H1 (cell line): ENCODE data around the gene MKNK2. TPM values are rescaled to one million over a fixed set of nuclear protein-coding genes. Genes with fewer than 3 reads are reported as not detected.

Experiments used
- CTCF ChIA-PET: fragments of 300-600 bp; sonication (Branson Sonifier 250); formaldehyde crosslinking; loops from one replicate; lab custom pipeline; 2021; ENCODE audit not compliant: partially characterized antibody; lab: Charles Lee
- POLR2A ChIA-PET: fragments of 300-600 bp; sonication (Branson Sonifier 250); formaldehyde crosslinking; loops from one replicate; lab custom pipeline; 2021; ENCODE audit warnings: inconsistent platforms; ENCODE audit not compliant: partially characterized antibody; lab: Charles Lee
- DNase-seq, 2 experiments: peaks; one replicate each; pipeline versions ENCODE4 v3.0.0 to v3.0.0-alpha.2; 2010 to 2022; ENCODE audit warnings: low spot score in 2 of 2, low read depth in 1 of 2, mixed read lengths in 1 of 2
- FAIRE-seq: peaks from 2 replicates; lab custom pipeline; 2011; peaks lifted over from hg19 to GRCh38; lab: Jason Lieb, UNC
- H2AFZ ChIP-seq: 2 replicates; pipeline ENCODE4 v1.8.1; 2012; ENCODE audit warnings: low read length, inconsistent platforms
- H2AK5ac ChIP-seq: 2 replicates; pipeline ENCODE4 v1.6.1; 2013; ENCODE audit warnings: low read depth, low read length
- H2BK120ac ChIP-seq: replicated peaks from 2 replicates; pipeline ENCODE3; 2013; ENCODE audit warnings: low read depth, low read length, inconsistent platforms
- H2BK12ac ChIP-seq: 2 replicates; pipeline ENCODE4 v1.6.1; 2013; ENCODE audit warnings: low read depth, low read length
- H2BK15ac ChIP-seq: 2 replicates; pipeline ENCODE4 v1.6.1; 2013; ENCODE audit warnings: low read length
- H2BK20ac ChIP-seq: 2 replicates; pipeline ENCODE4 v1.6.1; 2013; ENCODE audit warnings: low read length
- H2BK5ac ChIP-seq: 2 replicates; pipeline ENCODE4 v1.6.1; 2013; ENCODE audit warnings: low read depth, low read length
- H3K14ac ChIP-seq: 2 replicates; pipeline ENCODE4 v1.6.1; 2013; ENCODE audit warnings: inconsistent platforms; ENCODE audit not compliant: insufficient read length
- H3K18ac ChIP-seq: 2 replicates; pipeline ENCODE4 v1.6.1; 2013; ENCODE audit warnings: low read length; ENCODE audit errors: extremely low read depth
- H3K23ac ChIP-seq: 2 replicates; pipeline ENCODE4 v1.6.1; 2013; ENCODE audit warnings: inconsistent platforms; ENCODE audit not compliant: insufficient read length
- H3K23me2 ChIP-seq: 2 replicates; pipeline ENCODE4 v1.6.1; 2013; ENCODE audit warnings: low read depth, low read length
- H3K27ac ChIP-seq: 2 replicates; pipeline ENCODE4 v1.6.1; 2011; ENCODE audit warnings: low read depth, low read length, inconsistent platforms
- H3K27me3 ChIP-seq, 4 experiments: replicated peaks in 1 of 4; 1 replicate in 1 of 4; 2 replicates in 3 of 4; pipeline versions ENCODE4 v1.6.1 to v1.8.1; 2011 to 2013; ENCODE audit warnings: low read length in 3 of 4, mild to moderate bottlenecking in 3 of 4, inconsistent platforms in 2 of 4, mixed read lengths in 2 of 4, moderate library complexity in 1 of 4; ENCODE audit not compliant: control insufficient read depth in 3 of 4, insufficient read depth in 3 of 4; ENCODE audit errors: extremely low read depth in 1 of 4
- H3K36me3 ChIP-seq, 4 experiments: 2 replicates each; pipeline versions ENCODE4 v1.6.1 to v1.8.1; 2011 to 2013; ENCODE audit warnings: mild to moderate bottlenecking in 4 of 4, low read length in 3 of 4, moderate library complexity in 2 of 4, control low read depth in 1 of 4, inconsistent platforms in 1 of 4; ENCODE audit not compliant: insufficient read depth in 4 of 4, control insufficient read depth in 2 of 4
- H3K4ac ChIP-seq: replicated peaks from 2 replicates; pipeline ENCODE3; 2013; ENCODE audit warnings: low read length, low read depth, mixed read lengths, inconsistent platforms; ENCODE audit not compliant: insufficient read length
- H3K4me1 ChIP-seq, 4 experiments: replicated peaks in 1 of 4; 1 replicate in 1 of 4; 2 replicates in 3 of 4; pipeline versions ENCODE4 v1.6.1 to v1.8.1; 2011 to 2013; ENCODE audit warnings: low read length in 3 of 4, inconsistent platforms in 2 of 4, mixed read lengths in 1 of 4; ENCODE audit not compliant: insufficient read depth in 4 of 4, control insufficient read depth in 3 of 4
- H3K4me2 ChIP-seq, 2 experiments: 2 replicates each; pipeline versions ENCODE4 v1.6.1 to v1.8.1; 2011 to 2013; ENCODE audit warnings: low read depth in 2 of 2, low read length in 2 of 2, control low read depth in 1 of 2, inconsistent platforms in 1 of 2, mild to moderate bottlenecking in 1 of 2; ENCODE audit not compliant: insufficient read depth in 1 of 2
- H3K4me3 ChIP-seq, 4 experiments: fragments of 200-600, 300-600 bp in 1 of 4; sonication (generic), shearing (Covaris generic), sonication (Bioruptor Twin) in 1 of 4; 2 replicates each; pipeline versions ENCODE4 v1.5.1 to v1.8.1; 2011 to 2016; ENCODE audit warnings: low read length in 4 of 4, low read depth in 3 of 4, control low read depth in 2 of 4, inconsistent platforms in 2 of 4, mild to moderate bottlenecking in 2 of 4, mixed read lengths in 1 of 4, moderate library complexity in 1 of 4; ENCODE audit not compliant: insufficient read depth in 2 of 4; ENCODE audit errors: extremely low read depth in 1 of 4
- H3K56ac ChIP-seq: replicated peaks from 2 replicates; pipeline ENCODE3; 2013; ENCODE audit warnings: low read depth, mild to moderate bottlenecking, mixed read lengths, low read length, inconsistent platforms; ENCODE audit not compliant: insufficient read length
- H3K79me1 ChIP-seq: 2 replicates; pipeline ENCODE4 v1.6.1; 2013; ENCODE audit warnings: low read depth, low read length, control low read depth
- H3K79me2 ChIP-seq, 2 experiments: 2 replicates each; pipeline versions ENCODE4 v1.6.1 to v1.8.1; 2012 to 2013; ENCODE audit warnings: low read length in 2 of 2, mild to moderate bottlenecking in 2 of 2, inconsistent platforms in 1 of 2; ENCODE audit not compliant: insufficient read depth in 2 of 2, control insufficient read depth in 1 of 2
- H3K9ac ChIP-seq, 4 experiments: replicated peaks in 1 of 4; 1 replicate in 1 of 4; 2 replicates in 3 of 4; pipeline versions ENCODE4 v1.6.1 to v1.8.1; 2011 to 2013; ENCODE audit warnings: low read depth in 3 of 4, low read length in 3 of 4, control low read depth in 2 of 4, mild to moderate bottlenecking in 2 of 4, moderate library complexity in 2 of 4, inconsistent platforms in 1 of 4; ENCODE audit errors: extremely low read depth in 1 of 4
- H3K9me3 ChIP-seq, 2 experiments: 2 replicates each; pipeline versions ENCODE4 v1.6.1 to v1.8.1; 2012 to 2013; ENCODE audit warnings: mild to moderate bottlenecking in 2 of 2, moderate library complexity in 2 of 2, control low read depth in 1 of 2, inconsistent platforms in 1 of 2, low read depth in 1 of 2, low read length in 1 of 2, mixed read lengths in 1 of 2; ENCODE audit not compliant: insufficient read depth in 2 of 2
- H4K20me1 ChIP-seq, 2 experiments: replicated peaks in 1 of 2; 2 replicates each; pipeline versions ENCODE3 to v1.8.1; 2011 to 2013; ENCODE audit warnings: inconsistent platforms in 2 of 2, low read length in 2 of 2, mild to moderate bottlenecking in 1 of 2; ENCODE audit not compliant: insufficient read depth in 2 of 2, control insufficient read depth in 1 of 2
- H4K5ac ChIP-seq: 2 replicates; pipeline ENCODE4 v1.6.1; 2013; ENCODE audit warnings: low read length, low read depth, mixed read lengths, inconsistent platforms; ENCODE audit not compliant: insufficient read length
- H4K8ac ChIP-seq: 2 replicates; pipeline ENCODE4 v1.8.0; 2013; ENCODE audit warnings: mild to moderate bottlenecking, moderate library complexity, low read length, inconsistent platforms; ENCODE audit not compliant: insufficient read depth; ENCODE audit errors: extremely low read depth
- H4K91ac ChIP-seq: replicated peaks from 2 replicates; pipeline ENCODE3; 2013; ENCODE audit warnings: low read length, mixed read lengths, inconsistent platforms; ENCODE audit not compliant: insufficient read length
- ATF2 ChIP-seq: IDR thresholded peaks from 2 replicates; pipeline ENCODE4 v1.6.1; 2012; ENCODE audit warnings: low read length, inconsistent platforms
- KDM1A ChIP-seq: fragments of 200-600, 300-600 bp; sonication (generic); IDR thresholded peaks from 2 replicates; pipeline ENCODE4 v1.7.1; 2016; ENCODE audit warnings: mild to moderate bottlenecking, low read length, borderline replicate concordance
- WGBS, 2 experiments: shearing (Covaris generic) in 1 of 2; methylation state at CpG; one replicate each; pipeline versions ENCODE4 v1.1.6 to v1.1.7; 2013 to 2015; ENCODE audit warnings: low lambda C conversion rate in 2 of 2, mixed read lengths in 2 of 2, inconsistent platforms in 1 of 2, low coverage in 1 of 2, missing lambda C conversion rate in 1 of 2; ENCODE audit not compliant: insufficient replicate concordance in 2 of 2, insufficient coverage in 1 of 2, insufficient read length in 1 of 2; ENCODE audit errors: extremely low coverage in 1 of 2, missing lambda C conversion rate in 1 of 2; 5-methylcytosine and 5-hydroxymethylcytosine counted together
- polyA plus RNA-seq, 7 experiments: library from polyadenylated mRNA; depleted of rRNA in 3 of 7; stranded (reverse) in 5 of 7; unstranded in 2 of 7; fragments of >200 nt in 5 of 7; fragments of 200-250 nt in 2 of 7; gene quantifications; 1 replicate in 5 of 7; 2 replicates in 1 of 7; 4 replicates in 1 of 7; pipeline versions ENCODE4 v1.2.1 to v1.2.3, GENCODE V29; 2011 to 2013; ENCODE audit warnings: missing spikeins in 2 of 7, mixed read lengths in 2 of 7
- total RNA-seq: library from RNA; stranded (reverse); fragmentation: NEBNext Ultra II Directional; extraction: Animal tissue kit (Norgen Biotek cat#: 25700); gene quantifications from 2 replicates; pipeline ENCODE4 v1.2.1, GENCODE V29; 2021

Gene MKNK2
- total and polyA plus RNA-seq, 2 of the 8 experiments (the other 6 are each of a cell fraction or from before 2014, with no cell fraction given) = 163 to 166 TPM

DNA sequence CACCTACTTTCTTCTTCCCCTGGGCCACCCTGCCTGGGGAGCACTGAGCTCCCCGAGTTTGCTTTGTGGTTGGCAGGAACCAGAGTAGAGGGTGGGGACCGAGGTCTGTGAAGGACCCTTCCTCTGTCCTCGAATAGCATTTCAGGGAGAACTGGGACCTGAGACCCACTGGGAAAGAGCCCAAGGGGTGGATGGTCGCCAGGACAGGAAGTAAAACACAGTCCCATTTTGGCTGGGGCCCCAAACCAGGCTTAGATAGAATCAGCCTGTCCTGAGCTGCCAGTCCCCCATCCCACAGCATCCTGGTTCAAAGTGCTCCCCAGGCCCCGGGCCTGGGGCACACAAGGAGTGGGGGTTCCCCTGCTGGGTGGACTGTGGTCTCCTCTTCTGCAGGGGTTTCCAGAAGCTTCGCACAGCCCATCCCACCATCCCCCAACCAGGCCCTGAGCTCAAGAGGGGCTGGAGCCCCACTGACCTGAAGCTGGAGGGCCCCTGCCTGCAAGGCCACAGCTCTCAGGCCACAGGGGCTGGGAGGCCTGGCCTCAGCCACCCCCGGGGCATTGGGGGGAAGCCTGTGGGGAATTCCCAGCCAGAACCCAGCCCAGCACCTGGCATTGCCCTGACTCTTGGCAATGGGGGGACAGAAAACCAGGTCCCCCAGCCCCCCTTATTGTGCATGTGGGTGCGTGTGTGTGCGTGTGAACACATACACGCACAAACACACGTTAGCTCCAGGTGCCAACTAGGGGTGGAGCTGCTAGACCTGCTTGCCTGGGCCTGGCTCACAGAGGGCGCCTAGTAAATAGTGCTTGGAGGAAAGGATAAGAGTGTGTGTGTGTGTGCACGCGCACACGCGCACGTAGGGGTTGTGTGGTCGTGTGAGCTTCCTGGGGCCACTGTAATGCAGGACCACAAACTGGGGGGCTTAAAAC, 995 bp upstream of the MKNK2 start:
- H4K20me1 ChIP-seq = peaks cover 20 to 28% of the 10 kb centered on the region in 2 experiments
- H3K23ac ChIP-seq = no peak overlapping the region
- peaks cover 16% of the 10 kb centered on the region for H3K79me1 ChIP-seq
- no peak overlapping the region for H2BK20ac ChIP-seq
- H3K56ac ChIP-seq = no peak overlapping the region
- 0 out of 2 replicates have a peak overlapping the region, but pooled peaks have one; percentile 65 for H2AK5ac ChIP-seq
- H3K79me2 ChIP-seq = peaks cover 9 to 27% of the 10 kb centered on the region in 2 experiments; a peak in 2 of 4 replicates
- H3K23me2 ChIP-seq = peaks cover 4% of the 10 kb centered on the region; the same call in 1 of the 2 replicates
- H3K4me3 ChIP-seq = peak overlapping the region in 1 of 4 experiments; percentile 54; a peak in 2 of 8 replicates
- H3K18ac ChIP-seq = no peak overlapping the region; the same call in 1 of the 2 replicates
- peak overlapping the region in 1 of 2 experiments; percentile 81; a peak in 2 of 4 replicates for H3K4me2 ChIP-seq
- DNase-seq (no peak), FAIRE-seq (no peak)
- no peak overlapping the region for H3K14ac ChIP-seq
- no peaks in the 10 kb centered on the region for H3K9me3 ChIP-seq
- H3K4ac ChIP-seq = peak overlapping the region; percentile 19
- 88% methylated on average over 17 of the region's 18 CpGs; no CpG with 5 or more reads in 1 of the 2 experiments for WGBS, 2 experiments
- TF ChIP-seq ATF2 = no peak
- TF ChIP-seq KDM1A = peak; percentile 30; the same call in 1 of the 2 replicates
- H2AFZ ChIP-seq = peak overlapping the region; percentile 59; the same call in 1 of the 2 replicates
- POLR2A ChIA-PET = interaction anchor here (0.7 to 22.2 kb wide), 35 partner anchors 8 to 344 kb away, joined by 3 to 524 read pairs (median 4); partner anchors contain the start of gene MOB3A
- no peaks in the 10 kb centered on the region; a peak in 1 of 8 replicates for H3K36me3 ChIP-seq
- H4K91ac ChIP-seq = peak overlapping the region; percentile 54
- H3K4me1 ChIP-seq = peaks cover 0 to 18% (median 14%) of the 10 kb centered on the region in 4 experiments; a peak in 5 of 7 replicates
- no peaks in the 10 kb centered on the region for H3K27me3 ChIP-seq
- CTCF ChIA-PET = interaction anchor here (0.8 to 2.9 kb wide), 15 partner anchors 8 to 106 kb away, joined by 3 to 17 read pairs (median 4); partner anchors contain the start of gene MOB3A
- H4K5ac ChIP-seq = peak overlapping the region; percentile 10
- H2BK5ac ChIP-seq = peak overlapping the region; percentile 29
- H3K9ac ChIP-seq = peak overlapping the region in 2 of 4 experiments; percentile 58 to 63; a peak in 3 of 7 replicates
- H3K27ac ChIP-seq = peak overlapping the region; percentile 64; the same call in 1 of the 2 replicates
- H2BK120ac ChIP-seq = no peak overlapping the region
- 0 out of 2 replicates have a peak overlapping the region, but pooled peaks have one; percentile 88 for H2BK15ac ChIP-seq
- peak overlapping the region; percentile 75; the same call in 1 of the 2 replicates for H2BK12ac ChIP-seq
- peak overlapping the region; percentile 86 for H4K8ac ChIP-seq
